Measurements from ENCODE around the gene MZB1. TPM values are rescaled to one million over a fixed set of nuclear protein-coding genes. Genes with fewer than 3 reads are reported as not detected.

Gene MZB1
- total and polyA plus RNA-seq, 2 donors: 380 to 400 TPM

DNA sequence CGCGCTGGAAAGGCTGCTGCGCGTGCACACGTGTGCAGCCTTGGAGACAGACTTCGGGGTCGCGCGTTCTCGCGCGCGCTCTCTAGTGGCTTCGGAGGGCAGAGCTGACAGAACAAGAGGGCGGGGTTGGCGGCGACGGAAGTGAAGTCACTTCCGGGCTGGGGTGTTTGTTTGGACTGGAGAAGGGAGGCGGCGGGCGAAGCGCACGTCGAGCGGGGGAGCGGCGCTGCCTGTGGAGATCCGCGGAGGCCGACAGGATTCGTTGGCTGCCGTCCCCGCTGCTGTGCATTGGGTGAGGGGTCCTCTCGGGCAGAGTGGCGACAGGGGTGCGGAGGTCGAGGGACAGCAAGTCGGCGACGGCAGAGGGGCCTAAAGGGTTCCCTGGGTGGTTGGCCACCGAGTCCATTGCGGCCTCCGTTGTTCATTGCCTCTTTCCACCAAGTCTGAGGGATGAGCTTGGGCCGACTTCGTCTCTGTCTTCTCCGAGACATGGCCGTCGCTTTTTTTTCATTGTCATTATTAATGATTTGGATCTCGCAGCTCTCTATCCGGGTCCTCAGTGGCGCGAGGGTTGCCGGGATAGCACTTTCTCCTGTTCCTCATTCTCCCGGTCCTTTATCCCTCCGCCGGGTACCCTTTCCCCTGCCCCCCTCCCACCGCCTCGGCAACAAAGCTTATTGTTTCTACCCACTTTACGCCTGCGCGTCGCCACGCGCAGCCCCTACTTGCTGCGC lies 47.9 kb downstream of the MZB1 start, which contains the start of gene PAIP2:
Gene PAIP2 (plus strand): TSS at position 166 of the 734 bp plus-strand sequence. CDS start 21,931 bp downstream, outside the sequence.
- Histone ChIP-seq H3K4me3 (ENCODE audit: low read length in 2 of 2) (peak within 1 kb of the TSS; percentile 72 to 85), H3K27me3 (ENCODE audit: control insufficient read depth in 2 of 2, insufficient read depth in 1 of 2, low read length in 1 of 2) (no peaks in the 10 kb centered on the region), H3K4me1 (ENCODE audit: control insufficient read depth in 2 of 2, insufficient read depth in 2 of 2, low read length in 2 of 2) (peaks cover 8 to 19% of the 10 kb centered on the region in 2 donors), H3K27ac (ENCODE audit: low read depth in 1 of 2, low read length in 1 of 2) (peak within 1 kb of the TSS; percentile 96 to 99), H3K36me3 (ENCODE audit: control insufficient read depth in 2 of 2, insufficient read depth in 2 of 2, low read length in 1 of 2) (peaks cover 6 to 13% of the 10 kb centered on the region in 2 donors), H3K9me3 (ENCODE audit: control insufficient read depth in 2 of 2, insufficient read depth in 1 of 2, low read length in 1 of 2) (no peaks in the 10 kb centered on the region)
- WGBS: under 1% methylated on average over 66 of the region's 66 CpGs
- peak; percentile 93 to 100 (median 99) for DNase-seq (ENCODE audit: low read depth in 6 of 9, low spot score in 9 of 9)

DNA sequence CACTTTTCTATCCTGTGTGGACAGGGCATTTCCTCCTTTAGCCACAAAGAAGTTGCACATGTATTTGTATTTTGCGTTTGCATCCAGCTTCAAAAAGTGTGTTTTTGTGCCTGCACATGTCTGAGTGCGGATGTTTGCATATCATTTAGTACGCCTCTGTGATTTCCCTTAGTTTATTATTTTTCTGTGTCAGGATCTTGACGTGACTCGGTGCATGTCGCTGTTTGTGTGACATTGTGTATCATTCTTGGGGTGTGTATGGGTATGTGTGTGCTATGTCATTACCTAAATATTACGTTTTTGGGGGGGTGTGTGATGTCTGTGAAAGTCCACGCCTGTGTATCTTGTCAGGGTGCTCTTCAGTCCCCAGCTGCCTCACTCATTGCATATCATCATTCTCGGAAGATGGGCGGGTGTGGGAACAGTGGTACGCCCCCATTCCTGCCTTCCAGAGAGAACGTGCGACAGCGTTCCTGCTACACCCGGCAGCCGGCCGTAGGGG lies 48.5 kb downstream of the MZB1 start:
- Histone ChIP-seq H3K4me3 (ENCODE audit: low read length in 2 of 2) (peak overlapping the region; percentile 72 to 85), H3K27me3 (ENCODE audit: control insufficient read depth in 2 of 2, insufficient read depth in 1 of 2, low read length in 1 of 2) (no peaks in the 10 kb centered on the region), H3K36me3 (ENCODE audit: control insufficient read depth in 2 of 2, insufficient read depth in 2 of 2, low read length in 1 of 2) (peaks cover 0 to 13% of the 10 kb centered on the region in 2 donors), H3K9me3 (ENCODE audit: control insufficient read depth in 2 of 2, insufficient read depth in 1 of 2, low read length in 1 of 2) (no peaks in the 10 kb centered on the region), H3K27ac (ENCODE audit: low read depth in 1 of 2, low read length in 1 of 2) (no peak overlapping the region), H3K4me1 (ENCODE audit: control insufficient read depth in 2 of 2, insufficient read depth in 2 of 2, low read length in 2 of 2) (peaks cover 8 to 19% of the 10 kb centered on the region in 2 donors)
- peak in 1 of 9 donors; percentile 6 for DNase-seq (ENCODE audit: low read depth in 6 of 9, low spot score in 9 of 9)
- WGBS: 6% methylated on average over 17 of the region's 17 CpGs

DNA sequence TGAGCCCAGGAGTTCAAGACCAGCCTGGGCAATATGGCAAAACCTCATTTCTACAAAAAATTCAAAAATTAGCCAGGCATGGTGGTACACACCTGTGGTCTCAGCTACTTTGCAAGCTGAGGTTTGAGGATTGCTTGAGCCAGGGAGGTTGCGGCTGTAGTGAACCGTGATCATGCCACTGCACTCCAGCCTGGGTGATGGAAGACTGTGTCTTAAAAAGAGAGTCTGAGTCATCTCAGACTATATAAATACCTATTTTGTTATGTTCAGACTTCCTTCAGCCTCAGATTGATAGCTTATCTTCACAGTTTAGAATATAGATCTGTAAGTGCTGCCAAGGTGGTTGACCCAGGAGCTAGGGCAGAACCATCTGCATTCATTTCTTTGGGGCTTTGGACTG lies 49.7 kb downstream of the MZB1 start:
- Histone ChIP-seq H3K27me3 (ENCODE audit: control insufficient read depth in 2 of 2, insufficient read depth in 1 of 2, low read length in 1 of 2) (no peaks in the 10 kb centered on the region), H3K36me3 (ENCODE audit: control insufficient read depth in 2 of 2, insufficient read depth in 2 of 2, low read length in 1 of 2) (peaks cover 0 to 9% of the 10 kb centered on the region in 2 donors), H3K9me3 (ENCODE audit: control insufficient read depth in 2 of 2, insufficient read depth in 1 of 2, low read length in 1 of 2) (no peaks in the 10 kb centered on the region), H3K27ac (ENCODE audit: low read depth in 1 of 2, low read length in 1 of 2) (no peak overlapping the region), H3K4me1 (ENCODE audit: control insufficient read depth in 2 of 2, insufficient read depth in 2 of 2, low read length in 2 of 2) (peaks cover 8 to 19% of the 10 kb centered on the region in 2 donors), H3K4me3 (ENCODE audit: low read length in 2 of 2) (no peak overlapping the region)
- no peak for DNase-seq (ENCODE audit: low read depth in 6 of 9, low spot score in 9 of 9)
- 93% methylated on average over 2 of the region's 2 CpGs for WGBS

Other genes starting within 250 kb of the MZB1 start
- 17.0 TPM for gene SIL1, start 191.5 kb downstream of the MZB1 start, total RNA-seq
- gene SIL1, start 191.5 kb downstream of the MZB1 start, polyA plus RNA-seq: 30.2 TPM
- 378 TPM for gene MATR3, start 96.2 kb downstream of the MZB1 start, total RNA-seq
- gene MATR3, start 96.2 kb downstream of the MZB1 start, polyA plus RNA-seq: 253 TPM
- 108 TPM for gene PAIP2, start 48.1 kb downstream of the MZB1 start, total RNA-seq
- gene PAIP2, start 48.1 kb downstream of the MZB1 start, polyA plus RNA-seq: 155 TPM
- 1.1 TPM for gene SLC23A1, start 6.6 kb downstream of the MZB1 start, total RNA-seq
- 5.4 TPM for gene SLC23A1, start 6.6 kb downstream of the MZB1 start, polyA plus RNA-seq
- 0.76 TPM for gene PROB1, start 5.2 kb upstream of the MZB1 start, total RNA-seq
- gene PROB1, start 5.2 kb upstream of the MZB1 start, polyA plus RNA-seq: 1.0 TPM
- gene SPATA24, start 14.2 kb upstream of the MZB1 start, total RNA-seq: 5.8 TPM
- gene SPATA24, start 14.2 kb upstream of the MZB1 start, polyA plus RNA-seq: 6.6 TPM
- gene DNAJC18, start 49.6 kb upstream of the MZB1 start, total RNA-seq: 4.3 TPM
- 4.3 TPM for gene DNAJC18, start 49.6 kb upstream of the MZB1 start, polyA plus RNA-seq
- gene ECSCR, start 72.8 kb upstream of the MZB1 start, total RNA-seq: 8.7 TPM
- gene ECSCR, start 72.8 kb upstream of the MZB1 start, polyA plus RNA-seq: 12.2 TPM
- 0.28 TPM for gene SMIM33, start 81.1 kb upstream of the MZB1 start, total RNA-seq
- gene SMIM33, start 81.1 kb upstream of the MZB1 start, polyA plus RNA-seq: 0.05 TPM
- gene STING1, start 92.8 kb upstream of the MZB1 start, total RNA-seq: 21.3 TPM
- gene STING1, start 92.8 kb upstream of the MZB1 start, polyA plus RNA-seq: 58.3 TPM
- 147 TPM for gene UBE2D2, start 171.4 kb upstream of the MZB1 start, total RNA-seq
- 150 TPM for gene UBE2D2, start 171.4 kb upstream of the MZB1 start, polyA plus RNA-seq

All from thymus (tissue), 11 donors.